ENCODE data around the gene ABCB6. TPM values are rescaled to one million over a fixed set of nuclear protein-coding genes. Genes with fewer than 3 reads are reported as not detected.

The ABCB6 gene
- total and polyA plus RNA-seq, 5 experiments from 2014 or later: 1.6 to 12.9 (median 4.9) TPM

DNA sequence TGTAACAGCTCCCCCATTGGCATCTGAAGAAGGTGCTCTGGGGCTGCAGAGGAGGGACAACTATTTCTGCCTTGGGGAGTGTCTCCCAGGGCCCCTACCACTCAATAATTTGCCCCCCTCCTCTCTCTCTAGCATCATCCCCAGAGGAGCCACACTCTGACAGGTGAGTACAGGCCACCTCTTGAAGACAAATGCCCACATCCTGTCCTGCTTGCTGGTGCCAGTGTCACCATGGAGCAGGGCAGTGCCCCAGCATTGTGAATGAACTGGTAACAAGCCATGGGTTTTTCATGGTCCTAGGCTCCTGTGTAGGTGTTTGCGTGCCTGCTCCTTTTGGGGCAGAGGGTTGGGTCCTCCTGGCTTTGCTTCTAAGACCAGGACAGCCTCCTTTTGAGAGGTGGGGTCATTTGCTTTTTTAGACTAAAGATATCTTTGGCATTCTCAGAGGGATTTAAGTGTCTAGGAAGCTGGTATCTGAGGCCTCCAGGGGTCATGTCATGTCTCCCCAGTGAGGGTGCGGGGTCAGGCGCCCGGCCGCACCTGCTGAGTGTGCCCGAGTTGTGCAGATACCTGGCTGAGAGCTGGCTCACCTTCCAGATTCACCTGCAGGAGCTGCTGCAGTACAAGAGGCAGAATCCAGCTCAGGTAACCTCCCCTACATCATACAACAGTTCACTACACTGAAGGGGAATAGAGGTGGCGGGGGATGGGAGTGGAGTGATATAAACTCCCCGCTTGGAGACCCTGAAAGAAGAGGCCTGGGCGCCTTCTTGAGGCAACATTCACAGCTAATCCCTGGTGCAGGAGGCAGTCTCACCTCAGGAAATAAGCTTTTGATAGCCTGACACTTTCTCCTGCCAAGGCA is 38.9 kb downstream of the ABCB6 start:
- POLR2A ChIA-PET: interaction anchor here (0.6 to 18.9 kb wide), 7 partner anchors 8 to 887 kb away, joined by 3 to 674 read pairs (median 9); partner anchors contain the start of gene ZFAND2B
- no peak for ATAC-seq
- Mint-ChIP-seq H3K9me3 (no peaks in the 10 kb centered on the region), H3K36me3 (peaks cover 0 to 46% (median 11%) of the 10 kb centered on the region in 3 donors), H3K4me1 (peaks cover 38 to 75% (median 70%) of the 10 kb centered on the region in 4 donors), H3K27ac (peak overlapping the region in 7 of 10 donors; percentile 2 to 91 (median 84)), H3K27me3 (no peaks in the 10 kb centered on the region), H3K4me3 (peak overlapping the region; percentile 77 to 97 (median 94))
- no peak for DNase-seq

DNA sequence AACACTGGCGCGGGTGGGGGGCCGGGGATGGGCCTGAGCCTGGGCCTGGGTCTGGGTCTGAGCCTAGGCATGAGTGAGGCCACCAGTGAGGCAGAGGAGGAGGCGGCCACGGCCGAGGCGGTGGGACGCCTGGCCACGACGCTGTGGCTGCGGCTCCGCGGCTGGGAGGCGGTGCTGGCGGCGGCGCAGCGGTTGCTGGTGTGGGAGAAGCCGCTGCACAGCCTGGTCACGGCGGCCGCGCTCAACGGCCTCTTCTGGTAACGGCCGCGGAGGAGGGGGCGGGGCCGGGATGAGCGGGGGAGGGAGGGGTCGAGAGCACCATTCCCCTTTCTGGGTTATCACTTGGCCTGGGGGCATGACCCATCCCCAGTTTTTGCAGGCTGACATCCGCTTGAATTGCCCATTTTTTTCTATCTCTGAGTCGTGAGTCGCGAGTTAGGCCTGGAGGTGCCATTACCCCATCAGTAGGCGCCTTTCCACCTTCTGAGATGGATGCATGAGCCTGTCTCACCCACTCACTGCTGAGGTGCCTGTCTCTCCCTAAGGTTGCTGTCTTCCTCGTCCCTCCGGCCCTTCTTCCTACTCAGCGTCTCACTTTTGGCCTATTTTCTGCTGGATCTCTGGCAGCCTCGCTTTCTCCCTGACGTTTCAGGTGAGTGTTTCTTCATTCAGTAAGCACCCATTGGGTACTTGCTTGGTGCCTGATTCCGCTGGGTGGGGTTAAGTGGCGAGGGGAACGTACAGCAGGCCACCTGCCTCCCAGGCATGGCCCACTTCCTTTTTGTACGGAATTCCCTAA is 40.2 kb downstream of the ABCB6 start:
- Mint-ChIP-seq H3K36me3 (peaks cover 5 to 47% (median 16%) of the 10 kb centered on the region in 3 donors), H3K4me1 (peaks cover 47 to 85% (median 76%) of the 10 kb centered on the region in 4 donors), H3K4me3 (peak overlapping the region; percentile 77 to 97 (median 94)), H3K9me3 (no peaks in the 10 kb centered on the region), H3K27ac (peak overlapping the region; percentile 88 to 97 (median 91)), H3K27me3 (no peaks in the 10 kb centered on the region)
- peak; percentile 1 to 15 for ATAC-seq
- POLR2A ChIA-PET: interaction anchor here (0.7 to 18.9 kb wide), 7 partner anchors 11 to 210 kb away, joined by 3 to 674 read pairs (median 17); partner anchors contain the start of genes ABCB6, ANKZF1, ATG9A and DNPEP
- peak in 7 of 10 donors; percentile 33 to 56 (median 39) for DNase-seq

DNA sequence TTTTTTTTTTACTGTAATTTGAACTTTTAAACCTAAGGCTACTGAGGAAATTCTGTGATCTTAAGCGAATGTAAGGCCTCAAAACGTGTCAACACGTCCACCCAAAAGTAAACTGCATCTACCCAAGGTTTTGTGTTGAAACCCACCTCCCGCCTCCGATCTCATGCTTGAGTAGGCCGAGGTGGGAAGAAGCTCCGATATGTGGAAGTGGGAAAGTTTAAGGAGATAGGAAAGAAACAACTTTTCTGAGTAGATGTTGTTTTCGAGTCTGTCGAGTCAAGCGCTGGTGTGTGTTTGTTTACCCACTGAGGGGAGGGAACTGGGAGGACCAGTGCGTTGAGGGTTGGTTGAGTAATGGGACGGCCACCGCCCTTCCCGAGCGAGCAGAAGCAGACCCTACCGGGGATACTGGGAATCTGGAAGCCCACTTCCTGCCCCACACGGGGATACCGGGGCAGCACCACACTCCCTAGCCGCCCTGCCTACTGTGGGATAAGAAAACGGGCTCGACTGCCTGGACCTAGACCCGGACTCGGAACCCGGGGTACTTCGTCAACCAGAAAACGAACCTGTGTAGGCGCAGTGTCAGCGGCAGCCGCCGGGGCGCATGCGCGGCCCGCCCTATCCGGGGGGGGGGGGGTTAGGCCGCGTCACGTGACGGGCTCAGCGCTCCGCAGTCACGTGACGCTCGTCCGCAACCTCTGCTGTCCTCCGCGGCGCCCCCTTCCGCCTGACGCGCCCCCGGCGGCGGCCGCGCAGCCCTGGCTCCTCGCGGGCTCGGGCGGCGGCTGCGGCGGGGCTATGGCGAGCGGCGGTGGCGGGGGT is 41.0 kb downstream of the ABCB6 start, which contains the start of gene RETREG2:
RETREG2 (plus strand) TSS at position 724 of the 825 bp plus-strand sequence; CDS start at position 802, 78 bp downstream.
- DNase-seq (peak; percentile 69 to 91 (median 81)), ATAC-seq (peak; percentile 51 to 55)
- Mint-ChIP-seq H3K27me3 (no peaks in the 10 kb centered on the region), H3K27ac (peak within 1 kb of the TSS; percentile 96 to 99 (median 98)), H3K36me3 (peaks cover 5 to 46% (median 19%) of the 10 kb centered on the region in 3 donors), H3K4me1 (peaks cover 45 to 77% (median 75%) of the 10 kb centered on the region in 4 donors), H3K9me3 (no peaks in the 10 kb centered on the region), H3K4me3 (peak within 1 kb of the TSS; percentile 90 to 98 (median 97))
- POLR2A ChIA-PET: interaction anchor here (0.7 to 18.9 kb wide), 15 partner anchors 12 to 855 kb away, joined by 3 to 674 read pairs (median 17); partner anchors contain the start of genes ABCB6, ANKZF1, ATG9A and DNAJB2

DNA sequence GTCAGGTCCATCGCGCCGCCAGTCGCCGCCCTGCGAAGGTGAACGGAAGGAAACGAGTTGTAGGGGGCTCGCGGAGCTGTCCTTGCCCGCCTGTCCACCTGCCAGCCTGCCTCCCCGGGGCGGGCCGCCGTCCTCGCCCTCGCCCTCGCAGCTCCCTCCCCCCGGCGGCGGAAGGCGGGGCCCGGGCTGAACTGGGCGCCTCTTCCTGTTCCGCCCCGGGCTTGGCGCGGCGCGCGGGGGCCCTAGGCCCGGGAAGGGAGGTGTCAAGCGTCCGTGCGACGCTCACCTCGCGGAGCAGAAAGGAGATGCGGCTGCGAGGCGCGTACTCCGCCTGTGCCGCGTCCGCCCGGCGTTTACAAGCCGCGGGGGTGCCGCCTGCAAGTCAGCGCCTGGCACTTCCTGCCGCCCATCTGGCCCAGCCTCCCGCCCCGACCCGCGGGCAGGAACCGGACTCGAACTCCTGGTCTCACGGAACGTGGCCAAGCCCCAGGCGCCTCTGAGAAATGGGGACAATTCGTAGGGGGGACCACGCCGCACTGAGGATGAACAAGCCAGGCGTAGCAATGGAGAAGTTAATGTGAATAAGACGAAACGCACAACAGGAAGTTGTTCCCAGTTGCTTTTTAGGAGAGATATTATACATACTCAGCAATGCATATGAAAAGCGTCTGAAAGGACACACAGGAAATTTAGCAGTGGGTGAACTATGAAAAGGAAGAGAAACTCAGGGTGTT is 41.8 kb downstream of the ABCB6 start, which contains the start of gene CNPPD1:
CNPPD1 (minus strand) TSS at position 108 of the 734 bp plus-strand sequence; CDS start at position 11, 97 bp downstream.
- peak within 1 kb of the TSS; percentile 90 to 98 (median 96) for H3K4me3 Mint-ChIP-seq
- peak within 1 kb of the TSS; percentile 96 to 99 (median 98) for H3K27ac Mint-ChIP-seq
- DNase-seq: peak; percentile 77 to 92 (median 86)
- POLR2A ChIA-PET: interaction anchor here (0.6 to 18.9 kb wide), 22 partner anchors 12 to 854 kb away, joined by 3 to 674 read pairs (median 10); partner anchors contain the start of genes ABCB6, ANKZF1, ATG9A and DNAJB2
- peak; percentile 79 to 81 for ATAC-seq
- peaks cover 5 to 52% (median 19%) of the 10 kb centered on the region in 3 donors for H3K36me3 Mint-ChIP-seq
- no peaks in the 10 kb centered on the region for H3K9me3 Mint-ChIP-seq
- H3K27me3 Mint-ChIP-seq: no peaks in the 10 kb centered on the region
- H3K4me1 Mint-ChIP-seq: peaks cover 45 to 72% (median 69%) of the 10 kb centered on the region in 4 donors

DNA sequence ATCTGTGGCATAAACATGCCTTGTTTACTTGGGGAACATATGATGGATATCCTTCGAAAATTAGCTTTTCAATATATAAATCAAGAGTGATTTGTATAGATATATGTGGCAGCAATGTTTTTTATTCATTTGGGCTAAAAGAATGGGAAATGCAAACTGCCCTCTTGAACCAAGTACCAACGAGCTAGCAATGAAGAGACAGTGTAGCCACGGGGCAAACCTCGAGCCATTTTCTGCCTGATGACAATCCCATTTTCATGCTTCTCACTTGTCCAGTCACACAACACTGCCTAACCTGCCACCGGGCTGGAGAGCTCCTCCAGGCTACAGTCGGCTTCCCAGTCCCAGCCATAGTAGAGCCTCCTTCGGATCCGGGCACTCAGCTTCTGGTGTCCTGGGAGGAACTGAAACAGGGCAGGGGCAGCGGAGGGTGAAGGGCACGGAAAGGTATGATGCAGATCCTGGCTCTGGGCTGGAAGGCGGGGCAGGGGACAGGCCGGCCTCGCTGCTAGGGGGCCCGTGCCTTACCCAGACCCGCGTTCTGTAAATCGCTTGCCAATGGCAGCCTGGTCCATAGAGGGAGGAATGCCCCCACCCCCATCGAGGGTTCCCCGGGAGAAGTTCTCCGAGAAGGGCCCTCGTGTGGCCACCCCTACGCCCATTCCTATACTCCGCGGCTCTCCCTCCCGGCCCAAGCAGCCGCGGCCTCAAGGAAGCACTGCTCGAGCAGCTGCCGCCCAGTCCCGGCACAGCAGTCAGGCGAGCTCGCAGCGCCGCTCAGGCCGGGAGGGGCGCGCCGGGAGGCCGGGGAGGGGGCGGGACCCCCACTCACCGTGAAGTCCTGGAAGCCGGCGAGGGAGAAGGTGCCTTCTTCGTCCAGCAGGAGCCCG is 42.6 kb downstream of the ABCB6 start:
- peak in 5 of 10 donors; percentile 22 to 35 (median 25) for DNase-seq
- peak; percentile 21 to 30 for ATAC-seq
- POLR2A ChIA-PET: interaction anchor here (0.6 to 18.9 kb wide), 23 partner anchors 9 to 466 kb away, joined by 3 to 674 read pairs (median 7); partner anchors contain the start of genes ABCB6, ANKZF1, ATG9A and DNAJB2
- Mint-ChIP-seq H3K36me3 (peaks cover 5 to 52% (median 12%) of the 10 kb centered on the region in 3 donors), H3K9me3 (no peaks in the 10 kb centered on the region), H3K27ac (peak overlapping the region in 9 of 10 donors; percentile 82 to 99 (median 92)), H3K4me3 (peak overlapping the region; percentile 82 to 98 (median 96)), H3K4me1 (peaks cover 44 to 69% (median 67%) of the 10 kb centered on the region in 4 donors), H3K27me3 (no peaks in the 10 kb centered on the region)

DNA sequence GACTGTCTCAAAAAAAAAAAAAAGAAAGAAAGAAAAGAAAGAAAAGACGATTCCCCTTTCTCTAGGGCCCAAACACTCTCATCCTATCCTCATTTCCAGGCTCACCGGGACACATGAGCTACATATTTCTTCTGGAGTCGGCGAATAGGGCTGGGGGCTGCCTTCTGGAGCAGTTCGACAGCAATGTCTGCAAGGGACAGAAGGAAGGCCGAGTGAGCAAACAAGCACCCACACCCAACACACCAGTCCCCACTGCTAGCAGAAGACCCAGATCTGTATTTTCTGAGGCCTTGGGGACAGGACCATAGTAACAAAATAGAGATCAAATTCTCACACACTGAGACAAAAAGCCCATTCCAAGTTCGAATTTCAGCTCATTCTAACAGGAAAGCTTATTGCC is 43.3 kb downstream of the ABCB6 start:
- no peak for ATAC-seq

DNA sequence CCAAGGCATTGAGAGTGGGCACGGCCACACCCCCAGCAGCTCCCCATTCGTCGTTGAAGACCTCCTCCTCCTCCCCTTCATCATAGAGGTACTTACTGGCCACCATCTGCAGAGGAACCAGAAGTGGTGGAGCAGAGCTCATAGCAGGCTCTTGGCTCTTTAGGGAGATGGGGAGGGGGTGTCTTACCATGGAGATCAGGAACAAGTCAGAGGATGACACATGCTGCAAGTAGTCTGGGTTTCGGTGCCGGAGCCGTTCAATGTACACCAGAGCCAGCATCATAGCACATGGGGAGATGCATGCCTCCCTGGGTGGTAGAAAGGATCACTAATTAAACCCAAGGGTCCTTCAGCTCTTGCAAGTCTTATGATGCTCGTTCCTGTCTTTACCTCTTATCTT is 44.0 kb downstream of the ABCB6 start:
- POLR2A ChIA-PET: interaction anchor here (1.1 to 18.9 kb wide), 6 partner anchors 10 to 104 kb away, joined by 3 to 674 read pairs (median 36); partner anchors contain the start of genes DNAJB2, TUBA4A, TUBA4B and ZFAND2B
- H3K36me3 Mint-ChIP-seq: peaks cover 5 to 43% (median 8%) of the 10 kb centered on the region in 3 donors

More for the DNA sequence above, 43.3 kb downstream of the ABCB6 start:
- POLR2A ChIA-PET: interaction anchor here (0.7 to 18.9 kb wide), 14 partner anchors 9 to 465 kb away, joined by 3 to 674 read pairs (median 12); partner anchors contain the start of genes ANKZF1, ATG9A, DNAJB2 and GLB1L
- Mint-ChIP-seq H3K9me3 (no peaks in the 10 kb centered on the region), H3K4me1 (peaks cover 40 to 66% (median 62%) of the 10 kb centered on the region in 4 donors), H3K27ac (peak overlapping the region in 9 of 10 donors; percentile 82 to 99 (median 91)), H3K27me3 (no peaks in the 10 kb centered on the region), H3K4me3 (peak overlapping the region; percentile 82 to 98 (median 96)), H3K36me3 (peaks cover 5 to 50% (median 8%) of the 10 kb centered on the region in 3 donors)
- no peak for DNase-seq

DNA sequence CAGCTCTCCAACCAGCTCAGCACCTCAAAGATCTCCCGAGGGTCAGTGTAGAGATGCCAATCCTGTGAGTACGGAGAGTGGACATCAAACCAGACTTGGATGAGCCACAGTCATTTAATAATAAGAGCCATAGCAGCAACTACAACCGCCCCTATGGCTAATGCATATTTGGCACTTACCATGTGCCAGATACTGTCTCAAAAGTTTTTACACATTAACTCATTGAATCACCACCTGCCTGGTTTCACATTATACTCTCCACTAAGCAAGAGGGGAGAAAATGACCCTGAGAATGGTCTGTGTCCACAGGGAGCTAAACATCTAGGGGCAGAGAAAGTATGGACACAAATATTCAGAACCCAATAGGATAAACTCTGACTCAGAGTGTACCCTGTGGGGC is 44.6 kb downstream of the ABCB6 start:
- Mint-ChIP-seq H3K27me3 (no peaks in the 10 kb centered on the region), H3K36me3 (peaks cover 5 to 43% (median 8%) of the 10 kb centered on the region in 3 donors), H3K9me3 (no peaks in the 10 kb centered on the region), H3K27ac (peak overlapping the region in 9 of 10 donors; percentile 60 to 95 (median 81)), H3K4me3 (peak overlapping the region in 9 of 10 donors; percentile 50 to 98 (median 69)), H3K4me1 (peaks cover 34 to 54% (median 49%) of the 10 kb centered on the region in 4 donors)
- ATAC-seq (no peak), DNase-seq (no peak)
- POLR2A ChIA-PET: interaction anchor here (3.9 to 18.9 kb wide), 3 partner anchors 9 to 78 kb away, joined by 39 to 674 read pairs (median 111); partner anchors contain the start of genes TUBA4A, TUBA4B and ZFAND2B

More for the DNA sequence above, 44.0 kb downstream of the ABCB6 start:
- no peaks in the 10 kb centered on the region for H3K27me3 Mint-ChIP-seq
- peak overlapping the region; percentile 50 to 98 (median 72) for H3K4me3 Mint-ChIP-seq
- no peak for ATAC-seq
- H3K9me3 Mint-ChIP-seq: no peaks in the 10 kb centered on the region
- H3K4me1 Mint-ChIP-seq: peaks cover 37 to 59% (median 56%) of the 10 kb centered on the region in 4 donors
- peak overlapping the region in 7 of 10 donors; percentile 63 to 92 (median 76) for H3K27ac Mint-ChIP-seq
- no peak for DNase-seq

DNA sequence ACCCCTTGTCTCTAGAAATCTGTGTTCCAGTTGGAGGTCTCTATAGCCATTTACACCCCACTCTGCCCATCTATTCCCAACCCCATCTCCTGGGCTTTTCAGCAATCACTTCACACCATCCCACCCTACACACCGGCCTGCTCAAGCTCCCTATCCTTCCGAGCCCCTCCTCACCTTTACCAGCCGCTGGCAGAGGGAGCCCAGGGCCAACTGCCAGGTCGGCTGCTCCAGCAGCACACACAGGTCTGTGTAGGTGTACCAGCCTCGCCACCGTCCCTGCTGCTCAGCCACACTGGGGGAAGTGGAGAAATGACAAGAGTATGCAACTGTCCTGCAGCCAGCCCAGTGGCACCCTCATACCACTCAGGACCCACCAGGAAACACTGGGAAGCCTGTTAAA is 45.6 kb downstream of the ABCB6 start:
- Mint-ChIP-seq H3K27ac (peak overlapping the region in 3 of 10 donors; percentile 32 to 76 (median 53)), H3K27me3 (no peaks in the 10 kb centered on the region), H3K4me1 (peaks cover 27 to 48% (median 43%) of the 10 kb centered on the region in 4 donors), H3K9me3 (no peaks in the 10 kb centered on the region), H3K4me3 (peak overlapping the region in 1 of 10 donors; percentile 38), H3K36me3 (peaks cover 5 to 43% (median 8%) of the 10 kb centered on the region in 3 donors)
- POLR2A ChIA-PET: interaction anchor here (2.7 to 18.9 kb wide), 2 partner anchors 8 to 29 kb away, joined by 13 to 674 read pairs; partner anchors contain the start of gene ZFAND2B
- DNase-seq (no peak), ATAC-seq (no peak)
